ENCODE data around the gene MPP1. TPM values are rescaled to one million over a fixed set of nuclear protein-coding genes. Genes with fewer than 3 reads are reported as not detected.
"Not testable (repeated sequence)": the region's sequence is repeated elsewhere in the genome, so short reads cannot be mapped to it uniquely, and the experiment has no call there.

The MPP1 gene
- total RNA-seq, 2 donors from 2014 or later, result 17.1 to 17.7 TPM

DNA sequence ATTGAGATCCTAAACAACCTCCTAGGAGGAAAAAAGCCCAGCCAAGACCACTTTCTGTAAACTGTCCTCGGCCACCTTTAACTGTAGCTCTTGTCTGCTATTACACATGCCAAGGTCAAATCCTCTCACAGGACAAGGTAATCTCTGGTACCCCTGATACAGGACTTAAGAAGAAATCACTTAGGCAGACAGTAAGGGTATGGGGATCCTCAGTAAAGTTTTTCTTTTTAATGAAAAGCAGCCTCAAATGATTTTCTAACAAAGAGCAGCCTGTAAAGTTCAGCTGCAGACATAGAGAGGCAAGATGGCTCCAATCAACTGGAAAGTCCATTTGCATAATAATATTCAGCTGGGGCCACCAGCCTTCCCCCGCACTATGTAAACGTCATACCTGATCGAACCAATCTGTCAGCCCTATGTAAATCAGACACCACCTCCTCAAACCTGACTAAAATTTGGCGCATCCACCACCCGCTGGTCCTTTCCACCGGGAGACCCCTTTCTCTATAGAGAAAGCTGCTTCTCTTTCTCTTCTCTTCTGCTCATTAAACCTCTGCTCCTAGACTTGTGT, 14.6 kb upstream of the MPP1 start:
- Mint-ChIP-seq H3K36me3 (ENCODE audit: low read depth) (no peaks in the 10 kb centered on the region), H3K9me3 (no peaks in the 10 kb centered on the region), H3K4me1 (no peaks in the 10 kb centered on the region), H3K27me3 (no peaks in the 10 kb centered on the region), H3K4me3 (no peak overlapping the region), H3K27ac (no peak overlapping the region)
- no peak for ATAC-seq (replicated peaks)

DNA sequence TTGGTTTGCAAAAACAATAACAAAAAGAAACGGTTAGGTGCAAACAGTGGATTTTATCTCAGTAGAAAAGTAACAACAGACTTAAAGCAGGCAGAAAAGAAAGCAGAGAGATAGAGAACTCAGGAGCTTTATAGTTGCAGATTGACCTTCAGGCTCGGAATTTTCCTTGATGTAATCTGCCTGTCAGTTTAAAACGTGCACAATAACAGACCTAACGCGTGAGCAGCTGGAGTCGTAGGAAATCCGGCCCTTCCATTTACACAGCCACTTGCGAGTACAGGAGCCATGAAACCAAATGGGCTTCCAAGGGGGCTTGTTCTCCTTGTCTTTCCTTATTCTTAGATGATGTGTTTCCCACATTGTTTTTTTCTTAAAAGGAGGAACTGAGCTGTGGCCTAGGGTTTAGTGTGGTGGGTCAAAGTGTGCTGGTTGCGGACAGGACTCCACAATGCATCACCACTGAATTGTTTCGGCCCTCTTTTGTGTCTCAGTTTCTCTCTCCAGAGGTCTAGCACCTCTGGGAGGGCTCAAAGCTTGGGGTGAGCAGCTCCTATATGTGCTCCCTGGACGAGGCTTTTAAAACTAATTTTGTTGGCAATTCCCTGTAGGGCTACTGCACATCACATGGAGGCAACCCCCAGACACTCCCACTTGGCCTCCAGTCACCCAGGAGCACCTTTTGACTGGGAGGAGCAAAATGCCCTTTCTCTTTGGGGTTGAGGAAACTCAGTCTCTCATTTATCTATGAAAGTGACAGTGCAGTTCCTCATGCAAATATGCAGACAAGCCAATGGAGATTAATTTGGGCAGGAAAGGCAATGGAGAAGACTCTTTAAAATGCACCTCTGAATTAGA, 13.9 kb upstream of the MPP1 start:
- H3K27me3 Mint-ChIP-seq, result no peaks in the 10 kb centered on the region
- no peaks in the 10 kb centered on the region for H3K9me3 Mint-ChIP-seq
- H3K27ac Mint-ChIP-seq, result no peak overlapping the region
- H3K36me3 Mint-ChIP-seq (ENCODE audit: low read depth), result no peaks in the 10 kb centered on the region
- no peak overlapping the region for H3K4me3 Mint-ChIP-seq
- no peaks in the 10 kb centered on the region for H3K4me1 Mint-ChIP-seq
- ATAC-seq (replicated peaks), result no peak

- H3K36me3 Mint-ChIP-seq (ENCODE audit: low read depth); H3K27ac Mint-ChIP-seq; H3K4me1 Mint-ChIP-seq; H3K27me3 Mint-ChIP-seq; H3K4me3 Mint-ChIP-seq; H3K9me3 Mint-ChIP-seq; ATAC-seq (replicated peaks): not testable (repeated sequence)
These were observed 11.8 kb upstream of the MPP1 start for GRCh38 chrX:154817048-154817618.

DNA sequence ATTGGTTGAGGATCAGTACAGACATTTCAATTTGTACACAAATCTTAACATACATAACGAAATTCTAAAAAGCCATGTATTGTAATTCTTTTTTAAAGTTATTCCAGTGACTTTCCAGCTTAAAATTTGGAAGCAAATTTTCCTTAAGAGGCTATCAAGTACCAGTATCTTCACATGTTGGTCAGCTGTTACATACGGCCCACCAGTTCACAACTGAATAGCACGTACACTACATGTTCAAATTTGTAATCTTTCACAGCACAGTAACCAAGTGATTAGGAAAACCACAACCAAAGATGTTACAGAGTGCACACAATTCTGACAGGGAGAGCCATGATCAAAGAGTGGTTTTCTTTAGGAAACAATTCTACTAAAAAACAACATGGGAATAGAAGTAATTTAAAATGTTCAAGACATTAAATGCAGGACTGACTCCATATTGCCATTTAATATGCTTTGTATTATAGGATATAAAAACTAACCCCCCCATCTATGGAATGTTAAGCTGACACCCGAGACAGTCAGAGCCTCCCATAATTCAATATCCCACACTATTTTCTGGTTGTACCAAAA, 11.1 kb upstream of the MPP1 start:
- H3K36me3 Mint-ChIP-seq (ENCODE audit: low read depth); H3K4me3 Mint-ChIP-seq; H3K27me3 Mint-ChIP-seq; H3K27ac Mint-ChIP-seq; ATAC-seq (replicated peaks); H3K4me1 Mint-ChIP-seq; H3K9me3 Mint-ChIP-seq: not testable (repeated sequence)

DNA sequence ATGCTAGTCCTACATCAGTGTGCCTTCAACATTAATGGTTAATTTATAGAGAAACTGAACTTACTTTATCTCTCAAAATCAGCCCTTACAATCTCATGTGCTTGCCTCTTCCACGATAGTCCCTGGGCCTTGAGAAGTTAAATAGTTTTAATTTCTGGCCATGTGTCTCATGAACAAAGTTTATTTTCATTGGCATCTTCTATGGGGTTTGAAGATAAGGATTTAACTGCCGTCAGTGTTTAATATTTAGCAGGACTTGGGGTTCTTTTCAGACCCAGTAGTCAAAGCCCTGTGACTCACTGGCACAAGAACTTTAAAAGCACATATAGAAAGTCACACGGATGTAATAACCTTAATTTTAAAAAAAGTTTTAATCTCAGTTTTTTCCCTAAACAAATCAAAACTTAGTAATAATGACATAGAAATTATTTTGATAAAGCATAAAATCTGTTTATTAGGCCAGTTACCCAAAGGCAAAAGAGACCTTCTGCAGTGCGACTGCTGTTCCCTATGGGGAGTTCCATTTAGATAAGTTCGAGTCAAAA, 10.1 kb upstream of the MPP1 start:
- Mint-ChIP-seq H3K36me3 (ENCODE audit: low read depth) (no peaks in the 10 kb centered on the region), H3K4me3 (no peak overlapping the region), H3K9me3 (no peaks in the 10 kb centered on the region), H3K27ac (no peak overlapping the region), H3K27me3 (peaks cover 6% of the 10 kb centered on the region), H3K4me1 (no peaks in the 10 kb centered on the region)
- no peak for ATAC-seq (replicated peaks)

- ATAC-seq (replicated peaks), result no peak
- no peaks in the 10 kb centered on the region for H3K36me3 Mint-ChIP-seq (ENCODE audit: low read depth)
- no peak overlapping the region for H3K27ac Mint-ChIP-seq
- no peaks in the 10 kb centered on the region for H3K4me1 Mint-ChIP-seq
- H3K4me3 Mint-ChIP-seq, result no peak overlapping the region
- H3K9me3 Mint-ChIP-seq, result no peaks in the 10 kb centered on the region
- peaks cover 6% of the 10 kb centered on the region for H3K27me3 Mint-ChIP-seq
These were observed 8.5 kb upstream of the MPP1 start for GRCh38 chrX:154813801-154814200.

- no peak for ATAC-seq (replicated peaks)
- H3K27ac Mint-ChIP-seq, result no peak overlapping the region
- H3K36me3 Mint-ChIP-seq (ENCODE audit: low read depth), result no peaks in the 10 kb centered on the region
- no peaks in the 10 kb centered on the region for H3K9me3 Mint-ChIP-seq
- peaks cover 6% of the 10 kb centered on the region for H3K27me3 Mint-ChIP-seq
- no peaks in the 10 kb centered on the region for H3K4me1 Mint-ChIP-seq
- no peak overlapping the region for H3K4me3 Mint-ChIP-seq
These were observed 7.2 kb upstream of the MPP1 start for GRCh38 chrX:154812341-154813101.

DNA sequence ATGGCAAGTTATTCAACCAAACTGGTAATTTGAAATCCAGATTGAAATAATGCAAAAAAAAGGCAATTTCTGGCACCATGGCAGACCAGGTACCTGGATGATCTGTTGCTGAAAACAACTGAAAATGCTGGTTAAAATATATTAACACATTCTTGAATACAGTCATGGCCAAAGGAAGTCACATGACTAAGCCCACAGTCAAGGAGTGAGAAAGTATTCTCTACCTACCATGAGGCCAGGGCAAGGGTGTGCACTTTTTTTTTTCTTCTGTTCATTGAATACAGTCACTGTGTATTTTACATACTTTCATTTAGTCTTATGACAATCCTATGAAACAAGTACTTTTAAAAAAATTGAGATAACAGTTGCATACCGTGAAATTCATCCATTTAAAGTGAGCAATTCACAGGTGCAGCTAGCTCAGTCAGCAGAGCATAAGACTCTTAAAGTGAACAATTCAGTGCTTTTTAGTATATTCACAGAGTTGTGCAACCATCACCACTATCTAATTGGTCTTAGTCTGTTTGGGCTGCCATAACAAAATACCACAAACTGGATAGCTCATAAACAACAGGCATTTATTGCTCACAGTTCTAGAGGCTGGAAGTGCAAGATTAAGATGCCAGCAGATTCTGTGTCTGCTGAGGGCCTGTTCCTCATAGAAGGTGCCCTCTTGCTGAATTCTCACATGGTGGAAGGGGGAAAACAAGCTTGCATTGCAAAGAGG, 4.8 kb upstream of the MPP1 start:
- peak; percentile 80 for ATAC-seq (replicated peaks)
- Mint-ChIP-seq H3K9me3 (no peaks in the 10 kb centered on the region), H3K27me3 (peaks cover 9% of the 10 kb centered on the region), H3K36me3 (ENCODE audit: low read depth) (no peaks in the 10 kb centered on the region), H3K4me3 (no peak overlapping the region), H3K4me1 (no peaks in the 10 kb centered on the region), H3K27ac (no peak overlapping the region)

DNA sequence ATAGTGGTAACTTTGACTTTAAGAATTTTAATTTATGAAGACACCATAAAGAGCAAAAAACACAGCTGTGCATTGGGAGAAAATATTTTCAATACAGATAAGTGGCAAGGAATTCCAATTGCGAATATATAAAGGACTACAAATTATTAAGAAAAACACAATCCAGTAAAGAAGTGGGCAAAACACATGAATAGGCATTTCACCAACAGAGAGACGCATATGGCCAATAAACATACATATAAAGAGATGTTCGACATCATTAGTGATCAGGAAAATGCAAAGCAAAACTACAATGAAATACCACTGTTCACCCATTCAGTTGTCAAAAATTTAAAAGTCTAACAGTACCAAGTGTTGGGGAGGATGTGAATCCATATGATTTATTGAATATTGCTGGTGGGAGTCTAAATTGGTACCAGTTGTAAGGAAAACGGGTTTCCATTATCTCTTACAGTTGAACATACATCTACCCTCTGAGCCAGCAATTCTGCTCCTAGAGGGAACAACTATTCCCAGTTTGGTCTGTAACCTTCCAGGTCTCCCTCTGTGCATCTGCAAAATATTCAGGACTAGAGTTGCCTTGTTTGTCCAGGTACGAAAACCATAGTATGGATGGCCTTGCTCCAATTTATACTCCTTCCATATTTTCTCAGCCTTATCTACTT, 1.7 kb upstream of the MPP1 start:
- Mint-ChIP-seq H3K4me3 (no peak overlapping the region), H3K4me1 (no peaks in the 10 kb centered on the region), H3K9me3 (no peaks in the 10 kb centered on the region), H3K27ac (no peak overlapping the region), H3K27me3 (peaks cover 4% of the 10 kb centered on the region), H3K36me3 (ENCODE audit: low read depth) (no peaks in the 10 kb centered on the region)
- no peak for ATAC-seq (replicated peaks)

DNA sequence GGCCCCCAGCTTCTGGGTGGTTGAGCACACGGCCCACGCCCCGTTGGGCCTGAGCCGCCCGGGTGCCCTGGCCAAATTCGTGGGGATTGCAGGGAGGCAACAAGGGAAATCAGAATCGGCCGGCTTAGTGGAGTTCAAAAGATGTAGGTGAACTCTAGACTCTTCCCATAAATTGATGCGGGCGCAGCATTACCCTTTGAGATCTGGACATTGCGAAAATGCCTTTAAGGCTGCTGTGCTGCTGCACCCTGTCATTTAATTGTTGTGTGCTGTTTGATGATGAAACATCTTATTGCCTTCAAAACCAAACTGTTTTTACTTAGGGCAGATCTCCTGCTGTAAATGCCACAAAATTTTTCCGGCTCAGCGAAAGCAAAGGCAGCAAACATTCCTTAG, 409 bp upstream of the MPP1 start:
- no peak overlapping the region for H3K27ac Mint-ChIP-seq
- H3K36me3 Mint-ChIP-seq (ENCODE audit: low read depth), result no peaks in the 10 kb centered on the region
- H3K9me3 Mint-ChIP-seq, result no peaks in the 10 kb centered on the region

GRCh38 chrX:154804261-154804956, 876 bp downstream of the MPP1 start:
- Mint-ChIP-seq H3K4me3 (peak overlapping the region; percentile 77), H3K27ac (no peak overlapping the region), H3K27me3 (peaks cover 4% of the 10 kb centered on the region), H3K36me3 (ENCODE audit: low read depth) (no peaks in the 10 kb centered on the region), H3K4me1 (peaks cover 3% of the 10 kb centered on the region), H3K9me3 (no peaks in the 10 kb centered on the region)
- ATAC-seq (replicated peaks), result no peak

More for the DNA sequence above, 409 bp upstream of the MPP1 start:
- Mint-ChIP-seq H3K27me3 (peaks cover 4% of the 10 kb centered on the region), H3K4me1 (no peaks in the 10 kb centered on the region), H3K4me3 (peak overlapping the region; percentile 77)
- ATAC-seq (replicated peaks), result no peak

- no peak overlapping the region for H3K27ac Mint-ChIP-seq
- no peak overlapping the region for H3K4me3 Mint-ChIP-seq
- peaks cover 4% of the 10 kb centered on the region for H3K27me3 Mint-ChIP-seq
- ATAC-seq (replicated peaks), result no peak
- H3K4me1 Mint-ChIP-seq, result peaks cover 8% of the 10 kb centered on the region
- H3K36me3 Mint-ChIP-seq (ENCODE audit: low read depth), result no peaks in the 10 kb centered on the region
- no peaks in the 10 kb centered on the region for H3K9me3 Mint-ChIP-seq
These were observed 2.3 kb downstream of the MPP1 start for GRCh38 chrX:154802947-154803346.

Measured in activated T-helper 17 cell treated with anti-CD3 and anti-CD28 coated beads, Interleukin-2, amount 50 U/mL, for 72 hours (primary cell).